HG02678 (cell line): ENCODE measurements around the gene HMMR.
"Not testable (repeated sequence)": the region's sequence is repeated elsewhere in the genome, so short reads cannot be mapped to it uniquely, and the experiment has no call there.

Experiments
- ATAC-seq: cut with Tn5 transposase; IDR thresholded peaks from one replicate; pipeline ENCODE4 v1.9.1; 2021; ENCODE audit warnings: mild to moderate bottlenecking, moderate library complexity; ENCODE audit not compliant: unreplicated experiment

Gene HMMR

GRCh38 chr5:163506095-163506457 is 45.6 kb downstream of the HMMR start:
- ATAC-seq, result peak; percentile 10

GRCh38 chr5:163506726-163507125 is 46.3 kb downstream of the HMMR start:
- ATAC-seq, result no peak

GRCh38 chr5:163508753-163509152 is 48.3 kb downstream of the HMMR start:
- ATAC-seq, result no peak

GRCh38 chr5:163509291-163509951 is 49.0 kb downstream of the HMMR start:
- ATAC-seq, result no peak

- ATAC-seq, result no peak
These were observed 52.1 kb downstream of the HMMR start for GRCh38 chr5:163512526-163512925.

- ATAC-seq, result no peak
These were observed 64.7 kb downstream of the HMMR start for GRCh38 chr5:163525096-163525495.

GRCh38 chr5:163529698-163530097 is 69.3 kb downstream of the HMMR start:
- ATAC-seq, result no peak

- no peak for ATAC-seq
These were observed 70.8 kb downstream of the HMMR start for GRCh38 chr5:163531272-163531671.

GRCh38 chr5:163532171-163533084 is 72.0 kb downstream of the HMMR start:
- no peak for ATAC-seq

GRCh38 chr5:163533223-163533622 is 72.8 kb downstream of the HMMR start:
- no peak for ATAC-seq

GRCh38 chr5:163534492-163535094 is 74.2 kb downstream of the HMMR start:
- no peak for ATAC-seq

GRCh38 chr5:163535290-163535689 is 74.9 kb downstream of the HMMR start:
- no peak for ATAC-seq

GRCh38 chr5:163536442-163536841 is 76.0 kb downstream of the HMMR start:
- ATAC-seq, result not testable (repeated sequence)

- no peak for ATAC-seq
These were observed 80.3 kb downstream of the HMMR start for GRCh38 chr5:163540696-163541095.
